Kidney tubule cell (primary cell): Measurements from ENCODE around the gene C6orf89.
A peak's percentile ranks its signal among the peaks of the same experiment; 100 is the strongest.
"Not testable (repeated sequence)": the region's sequence is repeated elsewhere in the genome, so short reads cannot be mapped to it uniquely, and the experiment has no call there.

Source experiments
- DNase-seq: peaks from one replicate; pipeline ENCODE4 v3.0.0-alpha.2; 2018; ENCODE audit warnings: low spot score

Gene C6orf89

GRCh38 chr6:36924778-36925374, 39.1 kb downstream of the C6orf89 start:
- no peak for DNase-seq

GRCh38 chr6:36925809-36926208, 40.1 kb downstream of the C6orf89 start:
- no peak for DNase-seq

- DNase-seq: no peak
Measured at GRCh38 chr6:36926708-36927513, 41.2 kb downstream of the C6orf89 start.

- DNase-seq: no peak
Measured at GRCh38 chr6:36927691-36928546, 42.2 kb downstream of the C6orf89 start.

- no peak for DNase-seq
Measured at GRCh38 chr6:36928547-36928918, 42.8 kb downstream of the C6orf89 start.

- DNase-seq: no peak
Measured at GRCh38 chr6:36929152-36929551, 43.4 kb downstream of the C6orf89 start.

- DNase-seq: peak; percentile 13
Measured at GRCh38 chr6:36929607-36930006, 43.9 kb downstream of the C6orf89 start.

- no peak for DNase-seq
Measured at GRCh38 chr6:36930483-36930882, 44.7 kb downstream of the C6orf89 start.

GRCh38 chr6:36933102-36933501, 47.4 kb downstream of the C6orf89 start:
- DNase-seq: peak; percentile 33

- DNase-seq: no peak
Measured at GRCh38 chr6:36933519-36933918, 47.8 kb downstream of the C6orf89 start.

GRCh38 chr6:36934901-36935300, 49.1 kb downstream of the C6orf89 start:
- DNase-seq: no peak

GRCh38 chr6:36936824-36937223, 51.1 kb downstream of the C6orf89 start:
- no peak for DNase-seq

- DNase-seq: no peak
Measured at GRCh38 chr6:36937896-36938295, 52.1 kb downstream of the C6orf89 start.

GRCh38 chr6:36938536-36938935, 52.8 kb downstream of the C6orf89 start:
- no peak for DNase-seq

GRCh38 chr6:36939005-36939404, 53.3 kb downstream of the C6orf89 start:
- DNase-seq: not testable (repeated sequence)

- no peak for DNase-seq
Measured at GRCh38 chr6:36940027-36940426, 54.3 kb downstream of the C6orf89 start.

GRCh38 chr6:36941561-36941960, 55.8 kb downstream of the C6orf89 start:
- DNase-seq: not testable (repeated sequence)

GRCh38 chr6:36942329-36942728, 56.6 kb downstream of the C6orf89 start:
- DNase-seq: not testable (repeated sequence)

- no peak for DNase-seq
Measured at GRCh38 chr6:36944650-36945049, 58.9 kb downstream of the C6orf89 start.

GRCh38 chr6:36945301-36945700, 59.5 kb downstream of the C6orf89 start:
- DNase-seq: no peak

- no peak for DNase-seq
Measured at GRCh38 chr6:36946526-36946925, 60.8 kb downstream of the C6orf89 start.

GRCh38 chr6:36947570-36948351, 62.0 kb downstream of the C6orf89 start:
- DNase-seq: peak; percentile 16
